ENCODE results near the gene GBF1.

The GBF1 gene

GRCh38 chr10:102344067-102344466 lies 98.7 kb downstream of the GBF1 start:
- Histone ChIP-seq H3K27ac (ENCODE audit: low read depth, low read length) (no peak overlapping the region), H3K27me3 (ENCODE audit: control insufficient read depth in 5 of 5, insufficient read depth in 4 of 5, low read length in 5 of 5) (no peaks in the 10 kb centered on the region), H3K9me3 (ENCODE audit: control insufficient read depth in 5 of 5, low read length in 5 of 5) (no peaks in the 10 kb centered on the region), H3K9ac (ENCODE audit: low read length in 5 of 5) (no peak overlapping the region), H3K4me3 (ENCODE audit: low read depth in 1 of 5, low read length in 5 of 5) (no peak overlapping the region), H3K4me1 (ENCODE audit: control insufficient read depth in 5 of 5, insufficient read depth in 5 of 5, low read length in 5 of 5) (no peaks in the 10 kb centered on the region), H3K36me3 (ENCODE audit: control insufficient read depth in 5 of 5, insufficient read depth in 5 of 5, low read length in 5 of 5) (peaks cover 0 to 22% (median 5%) of the 10 kb centered on the region in 5 donors)

GRCh38 chr10:102347236-102347828 lies 102.0 kb downstream of the GBF1 start:
- Histone ChIP-seq H3K4me1 (ENCODE audit: control insufficient read depth in 5 of 5, insufficient read depth in 5 of 5, low read length in 5 of 5) (no peaks in the 10 kb centered on the region), H3K36me3 (ENCODE audit: control insufficient read depth in 5 of 5, insufficient read depth in 5 of 5, low read length in 5 of 5) (peaks cover 0 to 40% (median 22%) of the 10 kb centered on the region in 5 donors), H3K9me3 (ENCODE audit: control insufficient read depth in 5 of 5, low read length in 5 of 5) (no peaks in the 10 kb centered on the region), H3K27ac (ENCODE audit: low read depth, low read length) (no peak overlapping the region), H3K4me3 (ENCODE audit: low read depth in 1 of 5, low read length in 5 of 5) (no peak overlapping the region), H3K27me3 (ENCODE audit: control insufficient read depth in 5 of 5, insufficient read depth in 4 of 5, low read length in 5 of 5) (no peaks in the 10 kb centered on the region), H3K9ac (ENCODE audit: low read length in 5 of 5) (no peak overlapping the region)

GRCh38 chr10:102352066-102352715 lies 106.9 kb downstream of the GBF1 start:
- H3K4me1 ChIP-seq (ENCODE audit: control insufficient read depth in 5 of 5, insufficient read depth in 5 of 5, low read length in 5 of 5): no peaks in the 10 kb centered on the region
- no peaks in the 10 kb centered on the region for H3K27me3 ChIP-seq (ENCODE audit: control insufficient read depth in 5 of 5, insufficient read depth in 4 of 5, low read length in 5 of 5)
- H3K36me3 ChIP-seq (ENCODE audit: control insufficient read depth in 5 of 5, insufficient read depth in 5 of 5, low read length in 5 of 5): peaks cover 12 to 72% (median 52%) of the 10 kb centered on the region in 5 donors
- no peaks in the 10 kb centered on the region for H3K9me3 ChIP-seq (ENCODE audit: control insufficient read depth in 5 of 5, low read length in 5 of 5)
- H3K9ac ChIP-seq (ENCODE audit: low read length in 5 of 5): no peak overlapping the region
- no peak overlapping the region for H3K4me3 ChIP-seq (ENCODE audit: low read depth in 1 of 5, low read length in 5 of 5)
- H3K27ac ChIP-seq (ENCODE audit: low read depth, low read length): no peak overlapping the region

- H3K4me1 ChIP-seq (ENCODE audit: control insufficient read depth in 5 of 5, insufficient read depth in 5 of 5, low read length in 5 of 5): no peaks in the 10 kb centered on the region
- H3K4me3 ChIP-seq (ENCODE audit: low read depth in 1 of 5, low read length in 5 of 5): no peak overlapping the region
- peaks cover 20 to 85% (median 71%) of the 10 kb centered on the region in 5 donors for H3K36me3 ChIP-seq (ENCODE audit: control insufficient read depth in 5 of 5, insufficient read depth in 5 of 5, low read length in 5 of 5)
- H3K9ac ChIP-seq (ENCODE audit: low read length in 5 of 5): no peak overlapping the region
- no peaks in the 10 kb centered on the region for H3K9me3 ChIP-seq (ENCODE audit: control insufficient read depth in 5 of 5, low read length in 5 of 5)
- no peak overlapping the region for H3K27ac ChIP-seq (ENCODE audit: low read depth, low read length)
- no peaks in the 10 kb centered on the region for H3K27me3 ChIP-seq (ENCODE audit: control insufficient read depth in 5 of 5, insufficient read depth in 4 of 5, low read length in 5 of 5)
These were observed 109.1 kb downstream of the GBF1 start for GRCh38 chr10:102354451-102354850.

DNA sequence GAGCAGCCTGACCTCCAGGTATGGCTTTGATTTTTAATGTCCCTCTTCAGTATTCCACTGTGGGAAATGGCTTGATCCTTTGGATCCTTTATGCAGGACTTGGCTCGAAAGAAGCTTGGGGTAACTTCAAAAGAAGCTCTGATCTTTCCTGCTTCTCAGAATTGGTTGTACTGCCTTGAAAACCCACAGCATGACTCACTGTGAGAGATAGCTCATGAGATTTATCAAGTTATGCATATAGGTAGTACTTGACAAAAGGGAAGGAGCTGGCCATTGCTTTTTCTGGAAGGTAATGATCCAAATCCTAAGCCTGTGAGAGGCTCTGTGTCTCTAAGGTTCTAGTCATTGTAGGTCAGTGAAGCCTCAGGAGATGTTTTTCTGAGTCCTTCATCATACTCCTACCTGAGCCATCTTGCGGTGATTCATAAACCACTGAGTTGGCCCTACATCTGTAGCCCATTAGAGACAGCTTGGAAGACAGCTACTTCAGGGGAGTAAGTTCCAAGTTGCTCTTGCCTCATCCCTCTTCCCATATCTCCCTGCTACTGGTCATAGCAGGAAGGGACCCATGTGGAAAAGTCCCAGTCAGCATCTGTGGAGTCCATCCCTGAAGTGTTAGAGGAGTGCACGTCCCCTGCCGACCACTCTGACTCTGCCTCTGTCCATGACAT lies 113.5 kb downstream of the GBF1 start:
- no peaks in the 10 kb centered on the region for H3K9me3 ChIP-seq (ENCODE audit: control insufficient read depth in 5 of 5, low read length in 5 of 5)
- H3K4me1 ChIP-seq (ENCODE audit: control insufficient read depth in 5 of 5, insufficient read depth in 5 of 5, low read length in 5 of 5): peaks cover 0 to 2% (median 0%) of the 10 kb centered on the region in 5 donors
- no peak overlapping the region for H3K27ac ChIP-seq (ENCODE audit: low read depth, low read length)
- H3K4me3 ChIP-seq (ENCODE audit: low read depth in 1 of 5, low read length in 5 of 5): no peak overlapping the region
- no peak overlapping the region for H3K9ac ChIP-seq (ENCODE audit: low read length in 5 of 5)
- H3K36me3 ChIP-seq (ENCODE audit: control insufficient read depth in 5 of 5, insufficient read depth in 5 of 5, low read length in 5 of 5): peaks cover 31 to 93% (median 80%) of the 10 kb centered on the region in 5 donors
- no peaks in the 10 kb centered on the region for H3K27me3 ChIP-seq (ENCODE audit: control insufficient read depth in 5 of 5, insufficient read depth in 4 of 5, low read length in 5 of 5)

GRCh38 chr10:102367441-102367840 lies 122.1 kb downstream of the GBF1 start:
- no peak overlapping the region for H3K9ac ChIP-seq (ENCODE audit: low read length in 5 of 5)
- no peaks in the 10 kb centered on the region for H3K27me3 ChIP-seq (ENCODE audit: control insufficient read depth in 5 of 5, insufficient read depth in 4 of 5, low read length in 5 of 5)
- H3K4me3 ChIP-seq (ENCODE audit: low read depth in 1 of 5, low read length in 5 of 5): no peak overlapping the region
- H3K27ac ChIP-seq (ENCODE audit: low read depth, low read length): no peak overlapping the region
- peaks cover 0 to under 1% (median 0%) of the 10 kb centered on the region in 5 donors for H3K4me1 ChIP-seq (ENCODE audit: control insufficient read depth in 5 of 5, insufficient read depth in 5 of 5, low read length in 5 of 5)
- H3K9me3 ChIP-seq (ENCODE audit: control insufficient read depth in 5 of 5, low read length in 5 of 5): peaks cover 0 to 5% (median 0%) of the 10 kb centered on the region in 5 donors
- H3K36me3 ChIP-seq (ENCODE audit: control insufficient read depth in 5 of 5, insufficient read depth in 5 of 5, low read length in 5 of 5): peaks cover 31 to 95% (median 87%) of the 10 kb centered on the region in 5 donors

GRCh38 chr10:102368077-102368476 lies 122.7 kb downstream of the GBF1 start:
- Histone ChIP-seq H3K9ac (ENCODE audit: low read length in 5 of 5) (no peak overlapping the region), H3K27ac (ENCODE audit: low read depth, low read length) (no peak overlapping the region), H3K27me3 (ENCODE audit: control insufficient read depth in 5 of 5, insufficient read depth in 4 of 5, low read length in 5 of 5) (no peaks in the 10 kb centered on the region), H3K4me1 (ENCODE audit: control insufficient read depth in 5 of 5, insufficient read depth in 5 of 5, low read length in 5 of 5) (no peaks in the 10 kb centered on the region), H3K36me3 (ENCODE audit: control insufficient read depth in 5 of 5, insufficient read depth in 5 of 5, low read length in 5 of 5) (peaks cover 27 to 95% (median 85%) of the 10 kb centered on the region in 5 donors), H3K4me3 (ENCODE audit: low read depth in 1 of 5, low read length in 5 of 5) (no peak overlapping the region), H3K9me3 (ENCODE audit: control insufficient read depth in 5 of 5, low read length in 5 of 5) (peaks cover 0 to 5% (median 0%) of the 10 kb centered on the region in 5 donors)

DNA sequence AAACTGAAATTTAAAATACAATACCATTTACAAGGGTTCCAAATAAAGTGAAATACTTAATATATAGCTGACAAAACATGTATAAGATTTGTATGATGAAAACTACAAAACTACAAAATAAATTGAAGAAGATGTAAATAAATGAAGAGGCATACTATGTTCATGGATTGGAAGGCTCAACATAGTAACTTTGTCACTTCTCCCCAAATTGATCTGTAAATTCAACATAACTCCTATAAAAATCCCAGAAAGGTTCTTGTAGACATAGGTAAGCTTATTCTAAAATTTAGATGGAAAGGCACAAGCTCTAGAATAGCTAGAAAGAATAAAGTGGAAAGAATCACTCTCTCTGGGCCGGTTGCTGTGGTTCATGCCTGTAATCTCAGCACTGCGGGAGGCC lies 126.0 kb downstream of the GBF1 start:
- Histone ChIP-seq H3K27me3 (ENCODE audit: control insufficient read depth in 5 of 5, insufficient read depth in 4 of 5, low read length in 5 of 5) (no peaks in the 10 kb centered on the region), H3K27ac (ENCODE audit: low read depth, low read length) (no peak overlapping the region), H3K36me3 (ENCODE audit: control insufficient read depth in 5 of 5, insufficient read depth in 5 of 5, low read length in 5 of 5) (peaks cover 16 to 99% (median 86%) of the 10 kb centered on the region in 5 donors)

GRCh38 chr10:102375250-102375649 lies 129.9 kb downstream of the GBF1 start:
- Histone ChIP-seq H3K4me3 (ENCODE audit: low read depth in 1 of 5, low read length in 5 of 5) (no peak overlapping the region), H3K27me3 (ENCODE audit: control insufficient read depth in 5 of 5, insufficient read depth in 4 of 5, low read length in 5 of 5) (no peaks in the 10 kb centered on the region), H3K36me3 (ENCODE audit: control insufficient read depth in 5 of 5, insufficient read depth in 5 of 5, low read length in 5 of 5) (peaks cover 8 to 94% (median 73%) of the 10 kb centered on the region in 5 donors), H3K4me1 (ENCODE audit: control insufficient read depth in 5 of 5, insufficient read depth in 5 of 5, low read length in 5 of 5) (no peaks in the 10 kb centered on the region), H3K9me3 (ENCODE audit: control insufficient read depth in 5 of 5, low read length in 5 of 5) (peaks cover 0 to 5% (median 0%) of the 10 kb centered on the region in 5 donors), H3K27ac (ENCODE audit: low read depth, low read length) (no peak overlapping the region), H3K9ac (ENCODE audit: low read length in 5 of 5) (no peak overlapping the region)

More for the DNA sequence above, 126.0 kb downstream of the GBF1 start:
- H3K4me1 ChIP-seq (ENCODE audit: control insufficient read depth in 5 of 5, insufficient read depth in 5 of 5, low read length in 5 of 5): no peaks in the 10 kb centered on the region
- peaks cover 0 to 5% (median 0%) of the 10 kb centered on the region in 5 donors for H3K9me3 ChIP-seq (ENCODE audit: control insufficient read depth in 5 of 5, low read length in 5 of 5)
- no peak overlapping the region for H3K4me3 ChIP-seq (ENCODE audit: low read depth in 1 of 5, low read length in 5 of 5)
- no peak overlapping the region for H3K9ac ChIP-seq (ENCODE audit: low read length in 5 of 5)

DNA sequence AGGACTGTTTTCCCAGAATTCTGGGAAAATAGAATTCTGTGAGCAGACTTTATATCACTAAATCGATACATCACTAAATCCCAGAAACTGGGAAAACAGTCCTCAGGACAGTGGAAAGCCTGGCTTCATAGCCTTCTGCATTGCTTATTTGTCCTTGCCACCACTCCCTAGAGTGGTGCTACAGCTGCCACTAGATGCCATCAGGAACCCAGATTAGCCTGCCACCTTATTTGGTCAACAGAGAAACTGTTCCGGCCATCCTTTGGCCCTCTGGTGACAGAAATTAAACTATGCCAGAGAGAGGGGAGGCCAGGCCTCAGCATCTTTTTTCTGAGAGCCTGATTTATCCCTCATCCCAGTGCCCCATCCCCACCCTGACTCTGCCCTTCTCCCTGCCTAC lies 130.5 kb downstream of the GBF1 start:
- Histone ChIP-seq H3K27me3 (ENCODE audit: control insufficient read depth in 5 of 5, insufficient read depth in 4 of 5, low read length in 5 of 5) (no peaks in the 10 kb centered on the region), H3K9ac (ENCODE audit: low read length in 5 of 5) (no peak overlapping the region), H3K27ac (ENCODE audit: low read depth, low read length) (no peak overlapping the region), H3K9me3 (ENCODE audit: control insufficient read depth in 5 of 5, low read length in 5 of 5) (peaks cover 0 to 4% (median 0%) of the 10 kb centered on the region in 5 donors), H3K36me3 (ENCODE audit: control insufficient read depth in 5 of 5, insufficient read depth in 5 of 5, low read length in 5 of 5) (peaks cover 8 to 94% (median 73%) of the 10 kb centered on the region in 5 donors), H3K4me1 (ENCODE audit: control insufficient read depth in 5 of 5, insufficient read depth in 5 of 5, low read length in 5 of 5) (no peaks in the 10 kb centered on the region), H3K4me3 (ENCODE audit: low read depth in 1 of 5, low read length in 5 of 5) (no peak overlapping the region)

All from subcutaneous abdominal adipose tissue (tissue), 5 donors.